ENCODE results near the gene LMO1.

The LMO1 gene

GRCh38 chr11:8287297-8287696, 23.6 kb upstream of the LMO1 start:
- no peak overlapping the region for H3K27ac ChIP-seq (ENCODE audit: low read length)
- no peak overlapping the region for H3K4me3 ChIP-seq (ENCODE audit: low read depth in 1 of 2, low read length in 2 of 2)
- peaks cover 3% of the 10 kb centered on the region for H3K27me3 ChIP-seq (ENCODE audit: low read depth, low read length)
- H3K9me3 ChIP-seq (ENCODE audit: control insufficient read depth in 1 of 2, low read length in 2 of 2): no peaks in the 10 kb centered on the region
- H3K4me1 ChIP-seq (ENCODE audit: control insufficient read depth in 1 of 2, insufficient read depth in 2 of 2, low read length in 2 of 2): peaks cover 0 to 7% of the 10 kb centered on the region in 2 donors
- H3K36me3 ChIP-seq (ENCODE audit: control insufficient read depth in 1 of 2, insufficient read depth in 2 of 2, low read length in 2 of 2): no peaks in the 10 kb centered on the region

- Histone ChIP-seq H3K4me3 (ENCODE audit: low read depth in 1 of 2, low read length in 2 of 2) (no peak overlapping the region), H3K9me3 (ENCODE audit: control insufficient read depth in 1 of 2, low read length in 2 of 2) (no peaks in the 10 kb centered on the region), H3K4me1 (ENCODE audit: control insufficient read depth in 1 of 2, insufficient read depth in 2 of 2, low read length in 2 of 2) (peaks cover 0 to 7% of the 10 kb centered on the region in 2 donors), H3K27me3 (ENCODE audit: low read depth, low read length) (peaks cover 3% of the 10 kb centered on the region), H3K27ac (ENCODE audit: low read length) (no peak overlapping the region), H3K36me3 (ENCODE audit: control insufficient read depth in 1 of 2, insufficient read depth in 2 of 2, low read length in 2 of 2) (no peaks in the 10 kb centered on the region)
These were observed 23.2 kb upstream of the LMO1 start for GRCh38 chr11:8286886-8287285.

GRCh38 chr11:8285796-8286195, 22.1 kb upstream of the LMO1 start:
- H3K27me3 ChIP-seq (ENCODE audit: low read depth, low read length): peaks cover 3% of the 10 kb centered on the region
- H3K4me1 ChIP-seq (ENCODE audit: control insufficient read depth in 1 of 2, insufficient read depth in 2 of 2, low read length in 2 of 2): peaks cover 0 to 7% of the 10 kb centered on the region in 2 donors
- H3K36me3 ChIP-seq (ENCODE audit: control insufficient read depth in 1 of 2, insufficient read depth in 2 of 2, low read length in 2 of 2): no peaks in the 10 kb centered on the region
- no peak overlapping the region for H3K27ac ChIP-seq (ENCODE audit: low read length)
- no peak overlapping the region for H3K4me3 ChIP-seq (ENCODE audit: low read depth in 1 of 2, low read length in 2 of 2)
- no peaks in the 10 kb centered on the region for H3K9me3 ChIP-seq (ENCODE audit: control insufficient read depth in 1 of 2, low read length in 2 of 2)

GRCh38 chr11:8285228-8285627, 21.6 kb upstream of the LMO1 start:
- Histone ChIP-seq H3K4me3 (ENCODE audit: low read depth in 1 of 2, low read length in 2 of 2) (no peak overlapping the region), H3K9me3 (ENCODE audit: control insufficient read depth in 1 of 2, low read length in 2 of 2) (no peaks in the 10 kb centered on the region), H3K36me3 (ENCODE audit: control insufficient read depth in 1 of 2, insufficient read depth in 2 of 2, low read length in 2 of 2) (no peaks in the 10 kb centered on the region), H3K27ac (ENCODE audit: low read length) (no peak overlapping the region), H3K4me1 (ENCODE audit: control insufficient read depth in 1 of 2, insufficient read depth in 2 of 2, low read length in 2 of 2) (peaks cover 0 to 6% of the 10 kb centered on the region in 2 donors), H3K27me3 (ENCODE audit: low read depth, low read length) (peaks cover 3% of the 10 kb centered on the region)

- Histone ChIP-seq H3K4me3 (ENCODE audit: low read depth in 1 of 2, low read length in 2 of 2) (no peak overlapping the region), H3K27ac (ENCODE audit: low read length) (no peak overlapping the region), H3K4me1 (ENCODE audit: control insufficient read depth in 1 of 2, insufficient read depth in 2 of 2, low read length in 2 of 2) (no peaks in the 10 kb centered on the region), H3K9me3 (ENCODE audit: control insufficient read depth in 1 of 2, low read length in 2 of 2) (no peaks in the 10 kb centered on the region), H3K36me3 (ENCODE audit: control insufficient read depth in 1 of 2, insufficient read depth in 2 of 2, low read length in 2 of 2) (no peaks in the 10 kb centered on the region), H3K27me3 (ENCODE audit: low read depth, low read length) (peaks cover 3% of the 10 kb centered on the region)
These were observed 20.0 kb upstream of the LMO1 start for GRCh38 chr11:8283465-8284230.

GRCh38 chr11:8283100-8283464, 19.4 kb upstream of the LMO1 start:
- Histone ChIP-seq H3K9me3 (ENCODE audit: control insufficient read depth in 1 of 2, low read length in 2 of 2) (no peaks in the 10 kb centered on the region), H3K4me1 (ENCODE audit: control insufficient read depth in 1 of 2, insufficient read depth in 2 of 2, low read length in 2 of 2) (no peaks in the 10 kb centered on the region), H3K27ac (ENCODE audit: low read length) (no peak overlapping the region), H3K4me3 (ENCODE audit: low read depth in 1 of 2, low read length in 2 of 2) (no peak overlapping the region), H3K36me3 (ENCODE audit: control insufficient read depth in 1 of 2, insufficient read depth in 2 of 2, low read length in 2 of 2) (no peaks in the 10 kb centered on the region), H3K27me3 (ENCODE audit: low read depth, low read length) (peaks cover 3% of the 10 kb centered on the region)

GRCh38 chr11:8282631-8283030, 19.0 kb upstream of the LMO1 start:
- no peaks in the 10 kb centered on the region for H3K9me3 ChIP-seq (ENCODE audit: control insufficient read depth in 1 of 2, low read length in 2 of 2)
- no peak overlapping the region for H3K4me3 ChIP-seq (ENCODE audit: low read depth in 1 of 2, low read length in 2 of 2)
- no peak overlapping the region for H3K27ac ChIP-seq (ENCODE audit: low read length)
- H3K36me3 ChIP-seq (ENCODE audit: control insufficient read depth in 1 of 2, insufficient read depth in 2 of 2, low read length in 2 of 2): no peaks in the 10 kb centered on the region
- H3K27me3 ChIP-seq (ENCODE audit: low read depth, low read length): peaks cover 3% of the 10 kb centered on the region
- no peaks in the 10 kb centered on the region for H3K4me1 ChIP-seq (ENCODE audit: control insufficient read depth in 1 of 2, insufficient read depth in 2 of 2, low read length in 2 of 2)

- H3K9me3 ChIP-seq (ENCODE audit: control insufficient read depth in 1 of 2, low read length in 2 of 2): no peaks in the 10 kb centered on the region
- H3K36me3 ChIP-seq (ENCODE audit: control insufficient read depth in 1 of 2, insufficient read depth in 2 of 2, low read length in 2 of 2): no peaks in the 10 kb centered on the region
- H3K4me3 ChIP-seq (ENCODE audit: low read depth in 1 of 2, low read length in 2 of 2): no peak overlapping the region
- H3K4me1 ChIP-seq (ENCODE audit: control insufficient read depth in 1 of 2, insufficient read depth in 2 of 2, low read length in 2 of 2): no peaks in the 10 kb centered on the region
- H3K27me3 ChIP-seq (ENCODE audit: low read depth, low read length): peaks cover 3% of the 10 kb centered on the region
- H3K27ac ChIP-seq (ENCODE audit: low read length): no peak overlapping the region
These were observed 17.6 kb upstream of the LMO1 start for GRCh38 chr11:8281266-8281665.

- H3K36me3 ChIP-seq (ENCODE audit: control insufficient read depth in 1 of 2, insufficient read depth in 2 of 2, low read length in 2 of 2): no peaks in the 10 kb centered on the region
- no peaks in the 10 kb centered on the region for H3K4me1 ChIP-seq (ENCODE audit: control insufficient read depth in 1 of 2, insufficient read depth in 2 of 2, low read length in 2 of 2)
- H3K27ac ChIP-seq (ENCODE audit: low read length): no peak overlapping the region
- H3K9me3 ChIP-seq (ENCODE audit: control insufficient read depth in 1 of 2, low read length in 2 of 2): no peaks in the 10 kb centered on the region
- no peak overlapping the region for H3K4me3 ChIP-seq (ENCODE audit: low read depth in 1 of 2, low read length in 2 of 2)
- no peaks in the 10 kb centered on the region for H3K27me3 ChIP-seq (ENCODE audit: low read depth, low read length)
These were observed 14.0 kb upstream of the LMO1 start for GRCh38 chr11:8277691-8278090.

- Histone ChIP-seq H3K4me3 (ENCODE audit: low read depth in 1 of 2, low read length in 2 of 2) (no peak overlapping the region), H3K9me3 (ENCODE audit: control insufficient read depth in 1 of 2, low read length in 2 of 2) (no peaks in the 10 kb centered on the region)
These were observed 12.8 kb upstream of the LMO1 start for GRCh38 chr11:8276528-8276927.

GRCh38 chr11:8273287-8273686, 9.6 kb upstream of the LMO1 start:
- H3K27ac ChIP-seq (ENCODE audit: low read length): no peak overlapping the region
- H3K4me1 ChIP-seq (ENCODE audit: control insufficient read depth in 1 of 2, insufficient read depth in 2 of 2, low read length in 2 of 2): peaks cover 0 to 7% of the 10 kb centered on the region in 2 donors
- no peaks in the 10 kb centered on the region for H3K9me3 ChIP-seq (ENCODE audit: control insufficient read depth in 1 of 2, low read length in 2 of 2)
- no peak overlapping the region for H3K4me3 ChIP-seq (ENCODE audit: low read depth in 1 of 2, low read length in 2 of 2)
- H3K27me3 ChIP-seq (ENCODE audit: low read depth, low read length): no peaks in the 10 kb centered on the region
- H3K36me3 ChIP-seq (ENCODE audit: control insufficient read depth in 1 of 2, insufficient read depth in 2 of 2, low read length in 2 of 2): no peaks in the 10 kb centered on the region

More at GRCh38 chr11:8276528-8276927, 12.8 kb upstream of the LMO1 start:
- Histone ChIP-seq H3K36me3 (ENCODE audit: control insufficient read depth in 1 of 2, insufficient read depth in 2 of 2, low read length in 2 of 2) (no peaks in the 10 kb centered on the region), H3K4me1 (ENCODE audit: control insufficient read depth in 1 of 2, insufficient read depth in 2 of 2, low read length in 2 of 2) (no peaks in the 10 kb centered on the region), H3K27ac (ENCODE audit: low read length) (no peak overlapping the region), H3K27me3 (ENCODE audit: low read depth, low read length) (no peaks in the 10 kb centered on the region)
